ENCODE results near the gene OR8D2. TPM values are rescaled to one million over a fixed set of nuclear protein-coding genes. Genes with fewer than 3 reads are reported as not detected.
A peak's percentile ranks its signal among the peaks of the same experiment; 100 is the strongest.

The OR8D2 gene
- total and polyA plus RNA-seq, 2 of the 4 experiments (the other 2 are of a cell fraction), result not detected

GRCh38 chr11:124315052-124315451, 4.9 kb downstream of the OR8D2 start:
- peak overlapping the region; percentile 20; the same call in 1 of the 2 replicates for H3K18ac ChIP-seq (ENCODE audit: low read depth, low read length)
- H3K14ac ChIP-seq (replicated peaks; ENCODE audit: low read depth, low read length), result no peak overlapping the region
- H3K4me1 ChIP-seq (ENCODE audit: control insufficient read depth, insufficient read depth, low read length), result peaks cover 2% of the 10 kb centered on the region; the same call in 1 of the 2 replicates
- H2BK20ac ChIP-seq (ENCODE audit: low read depth, low read length), result no peak overlapping the region
- H4K91ac ChIP-seq (ENCODE audit: insufficient read depth, low read depth, low read length), result no peak overlapping the region
- H3K4me2 ChIP-seq (ENCODE audit: low read depth, low read length), result peak overlapping the region; percentile 2; the same call in 1 of the 2 replicates
- no peak overlapping the region for H3K4ac ChIP-seq (ENCODE audit: low read depth, low read length)
- no peak overlapping the region for H3K56ac ChIP-seq (ENCODE audit: extremely low read depth, insufficient read depth, low read length)
- DNase-seq (peak; percentile 80), ATAC-seq (ENCODE audit: low read depth) (peak; percentile 82)
- TF ChIP-seq FOS (IDR thresholded peaks at IDR 0.05; ENCODE audit: low read depth, low read length), result peak; percentile 62; the same call in 1 of the 2 replicates
- TF ChIP-seq CEBPB (IDR thresholded peaks at IDR 0.05; ENCODE audit: low read depth, low read length), result no peak
- no peak for TF ChIP-seq CTCF (conservative IDR thresholded peaks at IDR 0.05; ENCODE audit: low read depth, low read length)
- TF ChIP-seq CHD1 (IDR thresholded peaks at IDR 0.05; ENCODE audit: low read depth, low read length), result no peak
- no peak for TF ChIP-seq MXI1 (IDR thresholded peaks at IDR 0.05; ENCODE audit: borderline replicate concordance, low read depth, low read length)
- H2AK9ac ChIP-seq (replicated peaks; ENCODE audit: low read depth, low read length, poor library complexity), result no peak overlapping the region
- dilution Hi-C loops (cut with HindIII; ENCODE audit: low sequenced_read_pairs, unreplicated experiment) (no loop called here), in situ Hi-C loops (cut with MboI; ENCODE audit: low sequenced_read_pairs) (loop anchor here (10.0 kb wide), 1 partner anchor 240 kb away; no protein-coding TSS in a partner anchor), intact Hi-C loops (cut with micrococcal nuclease) (no loop called here)
- H3K9me1 ChIP-seq (ENCODE audit: insufficient read depth, low read length), result no peaks in the 10 kb centered on the region
- H4K20me1 ChIP-seq (ENCODE audit: insufficient read depth, low read length), result no peaks in the 10 kb centered on the region
- no peaks in the 10 kb centered on the region for H3K9me3 ChIP-seq (ENCODE audit: control insufficient read depth, insufficient read depth, low read length)
- H3K27ac ChIP-seq (ENCODE audit: insufficient read depth, low read length), result no peak overlapping the region
- H2BK120ac ChIP-seq (ENCODE audit: low read depth, low read length), result 0 out of 2 replicates have a peak overlapping the region, but pooled peaks have one; percentile 23
- H2AFZ ChIP-seq (replicated peaks; ENCODE audit: low read length, poor library complexity), result no peak overlapping the region
- 60% methylated on average over 1 of the region's 3 CpGs; no CpG with 5 or more reads in 1 of the 2 experiments for WGBS, 2 experiments (ENCODE audit: extremely low coverage in 2 of 2, insufficient read length in 1 of 2)
- CTCF ChIA-PET, result interaction anchor here (0.9 kb wide), 1 partner anchor 200 kb away, joined by 3 read pairs; no protein-coding TSS in a partner anchor
- H3K36me3 ChIP-seq (ENCODE audit: control insufficient read depth, insufficient read depth, low read length), result no peaks in the 10 kb centered on the region
- H3K4me3 ChIP-seq (ENCODE audit: insufficient read depth, low read depth, low read length), result no peak overlapping the region
- H2AK5ac ChIP-seq (ENCODE audit: low read depth, low read length), result no peak overlapping the region
- POLR2A ChIA-PET (ENCODE audit: unreplicated experiment), result no interaction called here
- BruUV-seq (replicated peaks), result no TSS peak
- no peaks in the 10 kb centered on the region for H3K27me3 ChIP-seq (ENCODE audit: control insufficient read depth, insufficient read depth, low read length)
- no peak overlapping the region for H3K9ac ChIP-seq (ENCODE audit: low read depth, low read length)
- no peak overlapping the region; the same call in 2 of the 3 replicates for H2BK15ac ChIP-seq (ENCODE audit: low read depth, low read length)
- no peaks in the 10 kb centered on the region for H3K79me1 ChIP-seq (ENCODE audit: low read depth in 1 of 2, low read length in 2 of 2)
- no peak overlapping the region for H4K5ac ChIP-seq (ENCODE audit: low read depth, low read length)
- H4K8ac ChIP-seq (ENCODE audit: low read depth in 2 of 2, low read length in 2 of 2), result no peak overlapping the region
- no peak overlapping the region for H2BK5ac ChIP-seq (ENCODE audit: low read depth, low read length, poor library complexity, severe bottlenecking)
- no peak overlapping the region for H3K23ac ChIP-seq (ENCODE audit: low read depth, low read length)

Measured in IMR-90 (cell line).